SK-N-SH (cell line): ENCODE data around the gene PTCD2. TPM values are rescaled to one million over a fixed set of nuclear protein-coding genes. Genes with fewer than 3 reads are reported as not detected.

Experiments
- CTCF ChIA-PET: fragments of 300-600, 350-600 bp; formaldehyde crosslinking; extraction: SDS; loops from one replicate; lab custom pipeline; 2021; lab: Yijun Ruan, JAX
- POLR2A ChIA-PET: fragments of 350-600 bp; sonication (Branson Sonifier 250); formaldehyde crosslinking; extraction: SDS; loops from one replicate; lab custom pipeline; 2020; ENCODE audit warnings: antibody characterized with exemption, inconsistent platforms; lab: Yijun Ruan, JAX
- DNase-seq: peaks from one replicate; pipeline ENCODE4 v3.0.0; 2012
- H2AFZ ChIP-seq: fragments of 200-600 bp; sonication (generic); 2 replicates; pipeline ENCODE4 v1.8.1; 2016; ENCODE audit warnings: antibody characterized with exemption, mild to moderate bottlenecking, low read depth
- H3F3A ChIP-seq: fragments of 200-600 bp; sonication (generic); replicated peaks from 2 replicates; pipeline ENCODE3; 2016; ENCODE audit warnings: antibody characterized with exemption, mild to moderate bottlenecking; ENCODE audit not compliant: insufficient read depth
- H3K27ac ChIP-seq, 2 experiments: fragments of 200-500 bp in 1 of 2; fragments of 200-600 bp in 1 of 2; sonication (Bioruptor generic) in 1 of 2; sonication (generic), shearing (Covaris generic) in 1 of 2; 2 replicates each; pipeline versions ENCODE4 v1.5.1 to v1.6.1; 2014 to 2016; ENCODE audit warnings: low read depth in 2 of 2, inconsistent platforms in 1 of 2, low read length in 1 of 2, mild to moderate bottlenecking in 1 of 2, mixed read lengths in 1 of 2
- H3K27me3 ChIP-seq: fragments of 200-600 bp; sonication (generic), shearing (Covaris generic); 2 replicates; pipeline ENCODE4 v1.6.1; 2016; ENCODE audit warnings: mixed run types; ENCODE audit not compliant: insufficient read depth
- H3K36me3 ChIP-seq, 2 experiments: fragments of 200-500 bp in 1 of 2; fragments of 200-600 bp in 1 of 2; sonication (Bioruptor generic) in 1 of 2; sonication (generic) in 1 of 2; replicated peaks in 1 of 2; 2 replicates each; pipeline versions ENCODE3 to v1.5.1; 2014 to 2016; ENCODE audit warnings: low read length in 1 of 2, mild to moderate bottlenecking in 1 of 2; ENCODE audit not compliant: insufficient read depth in 2 of 2, control insufficient read depth in 1 of 2
- H3K4me1 ChIP-seq, 2 experiments: fragments of 200-500 bp in 1 of 2; fragments of 200-600 bp in 1 of 2; sonication (Bioruptor generic) in 1 of 2; sonication (generic), shearing (Covaris generic) in 1 of 2; 2 replicates each; pipeline versions ENCODE4 v1.5.1 to v1.6.1; 2014 to 2016; ENCODE audit warnings: low read depth in 1 of 2, low read length in 1 of 2, mixed run types in 1 of 2; ENCODE audit not compliant: insufficient read depth in 2 of 2, control insufficient read depth in 1 of 2
- H3K4me2 ChIP-seq: fragments of 200-600 bp; sonication (generic), shearing (Covaris generic); 2 replicates; pipeline ENCODE4 v1.6.1; 2017; ENCODE audit warnings: mixed run types
- H3K4me3 ChIP-seq, 2 experiments: fragments of 200-500 bp in 1 of 2; fragments of 200-600 bp in 1 of 2; sonication (Bioruptor generic) in 1 of 2; sonication (generic), shearing (Covaris generic) in 1 of 2; 2 replicates each; pipeline versions ENCODE4 v1.5.1 to v1.8.1; 2014 to 2016; ENCODE audit warnings: low read depth in 2 of 2, inconsistent platforms in 1 of 2, low read length in 1 of 2, mild to moderate bottlenecking in 1 of 2, mixed read lengths in 1 of 2, moderate library complexity in 1 of 2
- H3K79me2 ChIP-seq: fragments of 200-600 bp; sonication (generic); 2 replicates; pipeline ENCODE4 v1.8.1; 2017; ENCODE audit warnings: mild to moderate bottlenecking; ENCODE audit not compliant: insufficient read depth
- H3K9ac ChIP-seq: fragments of 200-600 bp; sonication (generic); 2 replicates; pipeline ENCODE4 v1.6.1; 2017; ENCODE audit warnings: mixed run types
- H3K9me2 ChIP-seq: fragments of 200-600 bp; sonication (generic); 2 replicates; pipeline ENCODE4 v1.6.1; 2017; ENCODE audit warnings: mixed run types
- H3K9me3 ChIP-seq: fragments of 200-600 bp; sonication (generic); 2 replicates; pipeline ENCODE4 v1.6.1; 2017; ENCODE audit warnings: mixed run types, mild to moderate bottlenecking, moderate library complexity
- H4K20me1 ChIP-seq: fragments of 200-600 bp; sonication (generic); 2 replicates; pipeline ENCODE4 v1.6.1; 2017; ENCODE audit warnings: mild to moderate bottlenecking, mixed run types; ENCODE audit not compliant: insufficient read depth
- ELF1 ChIP-seq: IDR thresholded peaks from 2 replicates; pipeline ENCODE4 v1.4.0; 2012
- EP300 ChIP-seq, 2 experiments: IDR thresholded peaks; 2 replicates each; pipeline versions ENCODE4 v1.4.0 to v1.6.1; 2012; ENCODE audit warnings: borderline replicate concordance in 1 of 2, low read depth in 1 of 2, low read length in 1 of 2
- EZH2phosphoT487 ChIP-seq: fragments of 200-600 bp; sonication (generic); IDR thresholded peaks from 2 replicates; pipeline ENCODE4 v1.6.1; 2017; ENCODE audit warnings: low read depth, mixed run types, mild to moderate bottlenecking, antibody characterized with exemption, moderate library complexity, borderline replicate concordance
- FOSL2 ChIP-seq: IDR thresholded peaks from 2 replicates; pipeline ENCODE4 v1.4.0; 2012; ENCODE audit warnings: low read depth, mild to moderate bottlenecking, moderate library complexity, borderline replicate concordance
- FOXJ3 ChIP-seq: sonication (generic); formaldehyde crosslinking; IDR thresholded peaks from 2 replicates; pipeline ENCODE4 v1.5.1; 2020; ENCODE audit warnings: mild to moderate bottlenecking, missing genetic modification reagents
- GABPA ChIP-seq: IDR thresholded peaks from 2 replicates; pipeline ENCODE4 v1.4.0; 2012; ENCODE audit warnings: low read depth, mild to moderate bottlenecking
- JUND ChIP-seq: IDR thresholded peaks from 2 replicates; pipeline ENCODE4 v1.4.0; 2012
- MAX ChIP-seq: IDR thresholded peaks from 2 replicates; pipeline ENCODE4 v1.4.0; 2012; ENCODE audit warnings: low read depth
- NFIC ChIP-seq: IDR thresholded peaks from 2 replicates; pipeline ENCODE4 v1.4.0; 2012; ENCODE audit warnings: borderline replicate concordance
- NRF1 ChIP-seq: IDR thresholded peaks from 2 replicates; pipeline ENCODE4 v1.6.1; 2012; ENCODE audit warnings: low read depth, mild to moderate bottlenecking, low read length
- PBX3 ChIP-seq: IDR thresholded peaks from 2 replicates; pipeline ENCODE4; 2012
- POLR2AphosphoS5 ChIP-seq: IDR thresholded peaks from 2 replicates; pipeline ENCODE4 v1.6.1; 2012; ENCODE audit warnings: low read depth, low read length
- RFX5 ChIP-seq: IDR thresholded peaks from 2 replicates; pipeline ENCODE4 v1.6.1; 2012; ENCODE audit warnings: mild to moderate bottlenecking, improper control_type of control experiment, low read length
- RXRA ChIP-seq: IDR thresholded peaks from 2 replicates; pipeline ENCODE4 v1.4.0; 2012; ENCODE audit warnings: low read depth, mild to moderate bottlenecking, borderline replicate concordance
- TAF1 ChIP-seq: IDR thresholded peaks from 2 replicates; pipeline ENCODE4 v1.6.1; 2012; ENCODE audit warnings: low read depth, mild to moderate bottlenecking, low read length, moderate library complexity, borderline replicate concordance
- TCF12 ChIP-seq: IDR thresholded peaks from 2 replicates; pipeline ENCODE4 v1.4.0; 2012
- TEAD4 ChIP-seq: IDR thresholded peaks from 2 replicates; pipeline ENCODE4 v1.4.0; 2012; ENCODE audit warnings: mild to moderate bottlenecking, borderline replicate concordance; ENCODE audit not compliant: insufficient read depth
- USF1 ChIP-seq: IDR thresholded peaks from 2 replicates; pipeline ENCODE4 v1.4.0; 2012; ENCODE audit warnings: low read depth, borderline replicate concordance
- USF2 ChIP-seq: fragments of 150-350 bp; IDR thresholded peaks from 2 replicates; pipeline ENCODE4 v1.6.1; 2017; ENCODE audit warnings: antibody characterized with exemption, low read length, low read depth, borderline replicate concordance
- YY1 ChIP-seq: IDR thresholded peaks from 2 replicates; pipeline ENCODE4 v1.4.0; 2012; ENCODE audit warnings: low read depth, mild to moderate bottlenecking
- WGBS: methylation state at CpG from one replicate; pipeline ENCODE4 v1.1.6; 2017; ENCODE audit warnings: low lambda C conversion rate; 5-methylcytosine and 5-hydroxymethylcytosine counted together
- polyA plus RNA-seq, 3 experiments: library from polyadenylated mRNA; depleted of rRNA; stranded (reverse); fragments of >200 nt; gene quantifications; 2 replicates each; pipeline ENCODE4 v1.2.3, GENCODE V29; 2012

Gene PTCD2
- polyA plus RNA-seq, 1 of the 3 experiments (the other 2 are of a cell fraction): 6.7 TPM

- no peaks in the 10 kb centered on the region for H4K20me1 ChIP-seq
- H3K4me3 ChIP-seq: no peak overlapping the region
- peak; percentile 76 for TF ChIP-seq FOSL2
- no peak for TF ChIP-seq TEAD4
- TF ChIP-seq FOXJ3: no peak
- TF ChIP-seq RFX5: no peak
- peak; percentile 86 for TF ChIP-seq NFIC
- TF ChIP-seq POLR2AphosphoS5: 0 out of 2 replicates have a peak, but pooled peaks have one; percentile 16
- TF ChIP-seq GABPA: no peak
- peak; percentile 87 for TF ChIP-seq USF1
- no peak for TF ChIP-seq TAF1
- no peak for TF ChIP-seq ELF1
- peak in 1 of 2 experiments; percentile 62; a peak in 1 of 4 replicates for TF ChIP-seq EP300 (IDR thresholded peaks at IDR 0.05; ENCODE audit: borderline replicate concordance in 1 of 2, low read depth in 1 of 2, low read length in 1 of 2)
- no peak for TF ChIP-seq USF2
- no peak for TF ChIP-seq NRF1
- peak; percentile 19; the same call in 1 of the 2 replicates for TF ChIP-seq RXRA
- peak; percentile 74 for TF ChIP-seq JUND
- TF ChIP-seq YY1: peak; percentile 64; the same call in 1 of the 2 replicates
- TF ChIP-seq PBX3: 0 out of 2 replicates have a peak, but pooled peaks have one; percentile 25
- peak; percentile 30 for TF ChIP-seq TCF12
- peak; percentile 43 for TF ChIP-seq MAX
- no peak for TF ChIP-seq EZH2phosphoT487
- TF ChIP-seq, all 33 proteins: peak for 11
- Histone ChIP-seq H3K4me1 (peaks cover 0 to 13% of the 10 kb centered on the region in 2 experiments; a peak in 2 of 4 replicates), H3K36me3 (no peaks in the 10 kb centered on the region), H3K9me3 (no peaks in the 10 kb centered on the region), H3K27me3 (no peaks in the 10 kb centered on the region), H3K9ac (no peak overlapping the region), H3K9me2 (no peaks in the 10 kb centered on the region), H2AFZ (peak overlapping the region; percentile 63; the same call in 1 of the 2 replicates), H3F3A (peaks cover 6% of the 10 kb centered on the region), H3K27ac (peak overlapping the region; percentile 16 to 29; a peak in 3 of 4 replicates), H3K4me2 (peak overlapping the region; percentile 11; the same call in 1 of the 2 replicates), H3K79me2 (no peaks in the 10 kb centered on the region)
- DNase-seq: peak; percentile 21
- ChIA-PET CTCF (interaction anchor here (1.0 to 4.0 kb wide), 6 partner anchors 9 to 438 kb away, joined by 3 to 24 read pairs (median 4); no protein-coding TSS in a partner anchor), POLR2A (no interaction called here)
- 19% methylated on average over 4 of the region's 4 CpGs for WGBS
Observed at GRCh38 chr5:72378639-72379289, 58.6 kb downstream of the PTCD2 start.
